Astrocyte of the spinal cord (primary cell): ENCODE results near the gene HBS1L.
A peak's percentile ranks its signal among the peaks of the same experiment; 100 is the strongest.

ENCODE experiments used
- DNase-seq: peaks from one replicate; pipeline ENCODE4 v3.0.0; 2011; ENCODE audit warnings: low read depth, low spot score
- H3K4me3 ChIP-seq: 2 replicates; pipeline ENCODE4 v1.5.1; 2011; ENCODE audit warnings: low read depth, mild to moderate bottlenecking, low read length, moderate library complexity
- in situ Hi-C: cut with HindIII; loops from 2 replicates; pipeline ENCODE4 v1.10.0; 2017; ENCODE audit warnings: low sequenced_read_pairs
- TF ChIP-seq, protein P1 (sequence below): IDR thresholded peaks from 2 replicates; pipeline ENCODE4 v1.5.1; 2012; ENCODE audit warnings: low read depth, mild to moderate bottlenecking, low read length, inconsistent platforms

The HBS1L gene

DNA sequence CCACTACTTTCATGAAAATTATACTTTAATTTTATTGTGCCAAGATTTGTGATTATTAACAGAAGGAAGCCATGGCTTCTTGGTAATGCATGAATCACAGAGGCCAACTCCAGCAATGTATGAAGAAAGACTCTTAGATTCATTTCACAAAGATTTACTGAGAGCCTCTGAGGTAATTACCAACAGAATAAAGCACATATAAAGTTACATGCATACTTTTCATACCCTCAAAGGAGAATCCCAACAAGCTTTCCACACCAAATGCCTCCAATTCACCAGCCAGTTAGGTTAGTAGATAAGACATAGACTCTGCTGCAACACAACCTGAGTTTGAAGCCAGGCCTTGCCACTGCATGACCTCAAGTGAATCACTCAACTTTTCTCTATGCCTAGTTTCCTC lies 41.9 kb downstream of the HBS1L start:
- peak; percentile 16 for DNase-seq
- TF ChIP-seq, protein P1, sequence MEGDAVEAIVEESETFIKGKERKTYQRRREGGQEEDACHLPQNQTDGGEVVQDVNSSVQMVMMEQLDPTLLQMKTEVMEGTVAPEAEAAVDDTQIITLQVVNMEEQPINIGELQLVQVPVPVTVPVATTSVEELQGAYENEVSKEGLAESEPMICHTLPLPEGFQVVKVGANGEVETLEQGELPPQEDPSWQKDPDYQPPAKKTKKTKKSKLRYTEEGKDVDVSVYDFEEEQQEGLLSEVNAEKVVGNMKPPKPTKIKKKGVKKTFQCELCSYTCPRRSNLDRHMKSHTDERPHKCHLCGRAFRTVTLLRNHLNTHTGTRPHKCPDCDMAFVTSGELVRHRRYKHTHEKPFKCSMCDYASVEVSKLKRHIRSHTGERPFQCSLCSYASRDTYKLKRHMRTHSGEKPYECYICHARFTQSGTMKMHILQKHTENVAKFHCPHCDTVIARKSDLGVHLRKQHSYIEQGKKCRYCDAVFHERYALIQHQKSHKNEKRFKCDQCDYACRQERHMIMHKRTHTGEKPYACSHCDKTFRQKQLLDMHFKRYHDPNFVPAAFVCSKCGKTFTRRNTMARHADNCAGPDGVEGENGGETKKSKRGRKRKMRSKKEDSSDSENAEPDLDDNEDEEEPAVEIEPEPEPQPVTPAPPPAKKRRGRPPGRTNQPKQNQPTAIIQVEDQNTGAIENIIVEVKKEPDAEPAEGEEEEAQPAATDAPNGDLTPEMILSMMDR = no peak
- H3K4me3 ChIP-seq = no peak overlapping the region
- in situ Hi-C loops = no loop called here

DNA sequence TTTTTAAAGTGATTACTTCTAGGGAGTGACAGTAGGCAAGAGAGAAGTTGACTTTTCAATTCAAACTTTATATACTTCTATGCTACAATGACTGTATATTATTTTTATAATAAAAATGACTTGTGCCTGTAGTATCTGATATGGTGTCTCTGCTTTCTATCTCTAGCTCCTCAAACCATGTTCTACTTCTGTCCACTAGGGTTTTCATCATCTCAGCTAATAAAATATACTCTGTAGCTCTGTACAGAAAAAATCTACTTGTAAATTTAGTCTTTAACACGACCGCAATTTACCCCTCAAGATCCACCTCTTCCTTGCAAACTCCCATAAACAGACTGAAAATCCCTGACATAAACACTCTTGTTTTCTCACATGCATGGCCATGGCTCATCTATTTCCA lies 42.3 kb downstream of the HBS1L start:
- no peak overlapping the region for H3K4me3 ChIP-seq
- DNase-seq = no peak
- in situ Hi-C loops = no loop called here
- TF ChIP-seq, protein P1 = peak; percentile 4

DNA sequence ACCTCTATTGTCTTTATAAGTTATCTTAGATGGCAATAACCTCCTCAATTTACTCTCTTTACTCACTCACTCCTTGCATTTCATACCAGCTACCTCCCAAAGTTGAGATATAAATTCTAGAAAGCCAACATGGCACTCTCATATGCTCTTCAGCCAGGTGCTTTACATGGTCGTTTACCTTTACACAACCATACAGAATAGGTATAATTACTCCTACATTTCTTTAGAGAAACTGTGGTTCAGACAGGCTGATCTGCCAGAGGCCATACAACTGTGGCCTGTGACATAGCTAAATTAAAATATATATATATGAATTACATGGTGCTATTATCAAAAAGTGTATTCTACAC lies 45.7 kb downstream of the HBS1L start:
- H3K4me3 ChIP-seq = no peak overlapping the region
- DNase-seq = no peak
- TF ChIP-seq, protein P1 = no peak
- in situ Hi-C loops = no loop called here

DNA sequence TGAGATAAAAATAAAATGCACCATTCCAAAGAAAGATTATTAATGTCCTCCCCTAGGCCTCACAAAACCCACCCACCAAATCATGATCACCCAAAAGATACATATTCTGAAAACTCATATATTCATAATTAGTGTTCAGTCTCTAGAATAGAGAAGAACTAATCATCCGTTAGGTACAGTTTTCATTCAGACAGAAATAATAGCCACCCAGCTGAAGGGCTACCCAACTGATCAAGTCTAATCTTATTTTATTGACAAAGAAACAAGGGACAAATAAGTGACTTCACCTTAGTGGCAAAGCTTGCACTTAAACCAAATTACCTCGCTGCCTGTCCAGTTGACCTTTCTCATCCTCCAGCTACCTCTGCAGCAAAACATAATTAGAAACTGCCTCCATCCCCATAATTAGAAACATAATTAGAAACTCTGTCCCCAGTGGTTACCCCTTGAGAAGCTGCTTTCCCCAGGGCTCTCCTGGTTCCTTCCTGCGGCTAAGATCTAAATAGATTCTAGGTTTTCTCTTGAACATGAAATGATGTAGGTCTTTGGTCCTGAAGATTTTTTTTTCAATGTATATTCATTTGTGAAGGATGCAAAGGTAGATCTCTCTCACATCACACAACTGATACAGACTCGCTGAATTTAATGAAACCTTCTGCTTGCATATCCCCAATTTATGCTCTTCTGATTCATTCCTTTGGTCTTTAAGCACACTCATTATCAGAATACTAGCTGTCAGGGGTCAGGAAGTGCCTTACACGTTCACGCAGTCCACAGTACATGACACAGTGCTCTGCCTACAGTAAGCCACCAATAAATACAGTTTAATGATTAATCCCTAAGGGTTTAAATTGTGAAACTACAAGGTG lies 46.3 kb downstream of the HBS1L start:
- TF ChIP-seq, protein P1 = no peak
- DNase-seq = no peak
- in situ Hi-C loops = no loop called here
- no peak overlapping the region for H3K4me3 ChIP-seq

DNA sequence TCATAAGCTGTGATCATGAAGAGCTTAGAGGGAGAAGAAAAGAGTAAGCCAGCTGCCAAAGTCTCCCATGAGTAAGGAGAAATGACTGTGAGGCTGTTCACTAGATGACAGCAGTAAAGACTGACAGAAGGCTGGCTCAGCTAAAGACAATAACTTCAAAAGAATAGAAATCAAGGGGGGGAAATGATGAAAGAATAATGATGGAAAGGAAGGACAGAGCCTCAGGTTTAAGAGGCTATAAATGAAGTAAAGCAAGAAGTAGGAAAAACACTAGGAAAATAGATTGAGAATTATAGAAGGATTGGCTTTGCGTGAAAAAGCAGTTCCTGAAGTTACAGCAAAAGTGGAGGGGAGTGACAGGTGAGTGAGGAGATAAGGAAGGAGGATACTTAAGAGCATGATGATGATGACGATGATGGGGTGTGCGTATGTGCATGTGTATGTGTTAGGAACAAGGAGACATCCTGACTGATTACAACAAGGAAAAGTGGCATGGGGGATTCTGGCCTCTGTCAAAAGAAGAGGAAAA lies 48.2 kb downstream of the HBS1L start:
- TF ChIP-seq, protein P1 = no peak
- H3K4me3 ChIP-seq = no peak overlapping the region
- no peak for DNase-seq
- in situ Hi-C loops = no loop called here

DNA sequence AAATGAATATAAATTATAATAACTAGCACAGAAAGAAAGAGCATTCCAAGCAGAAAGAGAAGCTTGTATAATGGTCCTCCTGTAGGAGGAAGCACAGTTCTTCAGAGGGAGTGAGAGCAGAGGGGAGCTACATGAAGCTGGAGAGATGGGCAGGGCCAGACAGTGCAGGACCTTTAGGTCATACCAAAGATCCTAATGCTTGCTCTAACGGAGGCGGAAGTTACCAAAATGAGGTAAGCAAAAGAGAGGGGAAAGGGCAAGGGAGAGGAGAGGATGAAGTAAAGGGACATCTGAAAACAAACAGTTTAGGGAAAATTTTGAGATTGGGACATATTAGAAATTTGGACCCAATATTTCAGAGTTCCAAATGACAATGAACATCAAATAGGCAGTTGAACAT lies 50.2 kb downstream of the HBS1L start:
- DNase-seq = no peak
- in situ Hi-C loops = no loop called here
- H3K4me3 ChIP-seq = no peak overlapping the region
- TF ChIP-seq, protein P1 = no peak
